Measurements from ENCODE around the gene VSIG8.
A peak's percentile ranks its signal among the peaks of the same experiment; 100 is the strongest.
"Not testable (repeated sequence)": the region's sequence is repeated elsewhere in the genome, so short reads cannot be mapped to it uniquely, and the experiment has no call there.

The VSIG8 gene

GRCh38 chr1:159899634-159900033 is 37.2 kb upstream of the VSIG8 start:
- H2BK120ac ChIP-seq (ENCODE audit: low read depth, low read length); H2AFZ ChIP-seq (ENCODE audit: low read depth, low read length); H3K36me3 ChIP-seq (ENCODE audit: control insufficient read depth in 1 of 2, insufficient read depth in 2 of 2, low read depth in 1 of 2, low read length in 2 of 2); H3K23ac ChIP-seq (ENCODE audit: low read length in 2 of 2); DNase-seq; H3K27me3 ChIP-seq (ENCODE audit: control insufficient read depth in 1 of 2, insufficient read depth in 1 of 2, low read length in 2 of 2); H3K79me1 ChIP-seq (replicated peaks; ENCODE audit: low read length, poor library complexity, severe bottlenecking); H3K27ac ChIP-seq (ENCODE audit: low read length, poor library complexity, severe bottlenecking); H2BK5ac ChIP-seq (ENCODE audit: low read depth, low read length, poor library complexity, severe bottlenecking); H3K4me3 ChIP-seq (ENCODE audit: insufficient read depth in 1 of 2, low read depth in 1 of 2, low read length in 2 of 2); H2AK5ac ChIP-seq (ENCODE audit: low read length, severe bottlenecking); H4K8ac ChIP-seq (ENCODE audit: low read length); H3K9me3 ChIP-seq (ENCODE audit: control insufficient read depth, low read length); H3K4ac ChIP-seq (ENCODE audit: low read depth in 1 of 2, low read length in 2 of 2): not testable (repeated sequence)
- Histone ChIP-seq H3K14ac (ENCODE audit: low read length in 2 of 2) (peak overlapping the region in 1 of 2 experiments; percentile 49), H4K91ac (ENCODE audit: low read length) (peak overlapping the region; percentile 53), H3K18ac (ENCODE audit: low read depth in 1 of 2, low read length in 2 of 2) (peak overlapping the region; percentile 35 to 43), H3K9ac (ENCODE audit: low read length) (peak overlapping the region; percentile 63), H2BK15ac (ENCODE audit: low read depth, poor library complexity, severe bottlenecking) (peak overlapping the region; percentile 78), H3K4me1 (ENCODE audit: control insufficient read depth, insufficient read depth, low read depth, low read length) (peaks cover 12% of the 10 kb centered on the region), H3K4me2 (ENCODE audit: low read length, poor library complexity, severe bottlenecking) (peak overlapping the region; percentile 48), H2BK12ac (ENCODE audit: low read length in 2 of 2) (peak overlapping the region in 1 of 2 experiments; percentile 71)
- 94% methylated on average over 15 of the region's 15 CpGs for WGBS

- no peak overlapping the region for H3K9ac ChIP-seq (ENCODE audit: low read length)
- peaks cover 12% of the 10 kb centered on the region for H3K4me1 ChIP-seq (ENCODE audit: control insufficient read depth, insufficient read depth, low read depth, low read length)
- peaks cover 4% of the 10 kb centered on the region for H3K9me3 ChIP-seq (ENCODE audit: control insufficient read depth, low read length)
- no peak overlapping the region for H2AFZ ChIP-seq (ENCODE audit: low read depth, low read length)
- no peak overlapping the region for H3K27ac ChIP-seq (ENCODE audit: low read length, poor library complexity, severe bottlenecking)
- H3K36me3 ChIP-seq (ENCODE audit: control insufficient read depth in 1 of 2, insufficient read depth in 2 of 2, low read depth in 1 of 2, low read length in 2 of 2), result no peaks in the 10 kb centered on the region
- peaks cover 0 to 4% of the 10 kb centered on the region in 2 experiments for H3K27me3 ChIP-seq (ENCODE audit: control insufficient read depth in 1 of 2, insufficient read depth in 1 of 2, low read length in 2 of 2)
- no peak overlapping the region for H3K23ac ChIP-seq (ENCODE audit: low read length in 2 of 2)
- no peak overlapping the region for H3K18ac ChIP-seq (ENCODE audit: low read depth in 1 of 2, low read length in 2 of 2)
- H3K14ac ChIP-seq (ENCODE audit: low read length in 2 of 2), result no peak overlapping the region
- no CpG with 5 or more reads among the region's 3 CpGs for WGBS
- H3K4me3 ChIP-seq (ENCODE audit: insufficient read depth in 1 of 2, low read depth in 1 of 2, low read length in 2 of 2), result no peak overlapping the region
- no peak overlapping the region for H2AK5ac ChIP-seq (ENCODE audit: low read length, severe bottlenecking)
- DNase-seq, result no peak
- no peak overlapping the region for H3K4ac ChIP-seq (ENCODE audit: low read depth in 1 of 2, low read length in 2 of 2)
- no peak overlapping the region for H4K8ac ChIP-seq (ENCODE audit: low read length)
- no peak overlapping the region for H3K4me2 ChIP-seq (ENCODE audit: low read length, poor library complexity, severe bottlenecking)
- H2BK120ac ChIP-seq (ENCODE audit: low read depth, low read length), result no peak overlapping the region
- H4K91ac ChIP-seq (ENCODE audit: low read length), result no peak overlapping the region
- H2BK5ac ChIP-seq (ENCODE audit: low read depth, low read length, poor library complexity, severe bottlenecking), result no peak overlapping the region
- no peak overlapping the region for H2BK15ac ChIP-seq (ENCODE audit: low read depth, poor library complexity, severe bottlenecking)
- H2BK12ac ChIP-seq (ENCODE audit: low read length in 2 of 2), result peak overlapping the region in 1 of 2 experiments; percentile 29
- no peaks in the 10 kb centered on the region for H3K79me1 ChIP-seq (replicated peaks; ENCODE audit: low read length, poor library complexity, severe bottlenecking)
Observed at GRCh38 chr1:159898527-159898926, 36.1 kb upstream of the VSIG8 start.

- no peak overlapping the region for H2AK5ac ChIP-seq (ENCODE audit: low read length, severe bottlenecking)
- no peaks in the 10 kb centered on the region for H3K79me1 ChIP-seq (replicated peaks; ENCODE audit: low read length, poor library complexity, severe bottlenecking)
- H4K8ac ChIP-seq (ENCODE audit: low read length), result no peak overlapping the region
- DNase-seq, result no peak
- no peaks in the 10 kb centered on the region for H3K9me3 ChIP-seq (ENCODE audit: control insufficient read depth, low read length)
- no peak overlapping the region for H3K14ac ChIP-seq (ENCODE audit: low read length in 2 of 2)
- no peak overlapping the region for H3K23ac ChIP-seq (ENCODE audit: low read length in 2 of 2)
- H3K9ac ChIP-seq (ENCODE audit: low read length), result no peak overlapping the region
- H3K4ac ChIP-seq (ENCODE audit: low read depth in 1 of 2, low read length in 2 of 2), result no peak overlapping the region
- no peak overlapping the region for H2BK5ac ChIP-seq (ENCODE audit: low read depth, low read length, poor library complexity, severe bottlenecking)
- no peak overlapping the region for H2BK15ac ChIP-seq (ENCODE audit: low read depth, poor library complexity, severe bottlenecking)
- no peak overlapping the region for H2AFZ ChIP-seq (ENCODE audit: low read depth, low read length)
- H3K36me3 ChIP-seq (ENCODE audit: control insufficient read depth in 1 of 2, insufficient read depth in 2 of 2, low read depth in 1 of 2, low read length in 2 of 2), result no peaks in the 10 kb centered on the region
- no peak overlapping the region for H4K91ac ChIP-seq (ENCODE audit: low read length)
- 90% methylated on average over 3 of the region's 3 CpGs for WGBS
- no peak overlapping the region for H2BK120ac ChIP-seq (ENCODE audit: low read depth, low read length)
- no peak overlapping the region for H2BK12ac ChIP-seq (ENCODE audit: low read length in 2 of 2)
- no peak overlapping the region for H3K4me3 ChIP-seq (ENCODE audit: insufficient read depth in 1 of 2, low read depth in 1 of 2, low read length in 2 of 2)
- H3K4me1 ChIP-seq (ENCODE audit: control insufficient read depth, insufficient read depth, low read depth, low read length), result peaks cover 12% of the 10 kb centered on the region
- H3K27me3 ChIP-seq (ENCODE audit: control insufficient read depth in 1 of 2, insufficient read depth in 1 of 2, low read length in 2 of 2), result peaks cover 0 to 4% of the 10 kb centered on the region in 2 experiments
- H3K27ac ChIP-seq (ENCODE audit: low read length, poor library complexity, severe bottlenecking), result no peak overlapping the region
- H3K4me2 ChIP-seq (ENCODE audit: low read length, poor library complexity, severe bottlenecking), result no peak overlapping the region
- H3K18ac ChIP-seq (ENCODE audit: low read depth in 1 of 2, low read length in 2 of 2), result no peak overlapping the region
Observed at GRCh38 chr1:159897962-159898361, 35.5 kb upstream of the VSIG8 start.

- no peak overlapping the region for H4K8ac ChIP-seq (ENCODE audit: low read length)
- no peak overlapping the region for H2AK5ac ChIP-seq (ENCODE audit: low read length, severe bottlenecking)
- no peaks in the 10 kb centered on the region for H3K9me3 ChIP-seq (ENCODE audit: control insufficient read depth, low read length)
- H3K36me3 ChIP-seq (ENCODE audit: control insufficient read depth in 1 of 2, insufficient read depth in 2 of 2, low read depth in 1 of 2, low read length in 2 of 2), result no peaks in the 10 kb centered on the region
- no peak overlapping the region for H3K4me2 ChIP-seq (ENCODE audit: low read length, poor library complexity, severe bottlenecking)
- no peak overlapping the region for H3K23ac ChIP-seq (ENCODE audit: low read length in 2 of 2)
- H3K18ac ChIP-seq (ENCODE audit: low read depth in 1 of 2, low read length in 2 of 2), result peak overlapping the region in 1 of 2 experiments; percentile 42
- H3K27ac ChIP-seq (ENCODE audit: low read length, poor library complexity, severe bottlenecking), result no peak overlapping the region
- peak overlapping the region in 1 of 2 experiments; percentile 7 for H2BK12ac ChIP-seq (ENCODE audit: low read length in 2 of 2)
- no peak overlapping the region for H3K14ac ChIP-seq (ENCODE audit: low read length in 2 of 2)
- no peak for DNase-seq
- 62% methylated on average over 2 of the region's 3 CpGs for WGBS
- no peak overlapping the region for H3K9ac ChIP-seq (ENCODE audit: low read length)
- no peak overlapping the region for H2AFZ ChIP-seq (ENCODE audit: low read depth, low read length)
- no peak overlapping the region for H2BK15ac ChIP-seq (ENCODE audit: low read depth, poor library complexity, severe bottlenecking)
- H3K4me3 ChIP-seq (ENCODE audit: insufficient read depth in 1 of 2, low read depth in 1 of 2, low read length in 2 of 2), result no peak overlapping the region
- H3K27me3 ChIP-seq (ENCODE audit: control insufficient read depth in 1 of 2, insufficient read depth in 1 of 2, low read length in 2 of 2), result peaks cover 0 to 4% of the 10 kb centered on the region in 2 experiments
- H3K4ac ChIP-seq (ENCODE audit: low read depth in 1 of 2, low read length in 2 of 2), result no peak overlapping the region
- no peak overlapping the region for H4K91ac ChIP-seq (ENCODE audit: low read length)
- H3K79me1 ChIP-seq (replicated peaks; ENCODE audit: low read length, poor library complexity, severe bottlenecking), result no peaks in the 10 kb centered on the region
- peaks cover 12% of the 10 kb centered on the region for H3K4me1 ChIP-seq (ENCODE audit: control insufficient read depth, insufficient read depth, low read depth, low read length)
- no peak overlapping the region for H2BK120ac ChIP-seq (ENCODE audit: low read depth, low read length)
- H2BK5ac ChIP-seq (ENCODE audit: low read depth, low read length, poor library complexity, severe bottlenecking), result no peak overlapping the region
Observed at GRCh38 chr1:159896546-159896930, 34.1 kb upstream of the VSIG8 start.
